Stimulated activated naive CD4-positive, alpha-beta T cell treated with Interleukin-2 at 50 U/mL for 16 hours (primary cell): Measurements from ENCODE around the gene CTLA4.
A peak's percentile ranks its signal among the peaks of the same experiment; 100 is the strongest.
"Not testable (repeated sequence)": the region's sequence is repeated elsewhere in the genome, so short reads cannot be mapped to it uniquely, and the experiment has no call there.

Source experiments
- DNase-seq: peaks from one replicate; lab custom pipeline; 2025; lab: John Stamatoyannopoulos, UW

The CTLA4 gene

DNA sequence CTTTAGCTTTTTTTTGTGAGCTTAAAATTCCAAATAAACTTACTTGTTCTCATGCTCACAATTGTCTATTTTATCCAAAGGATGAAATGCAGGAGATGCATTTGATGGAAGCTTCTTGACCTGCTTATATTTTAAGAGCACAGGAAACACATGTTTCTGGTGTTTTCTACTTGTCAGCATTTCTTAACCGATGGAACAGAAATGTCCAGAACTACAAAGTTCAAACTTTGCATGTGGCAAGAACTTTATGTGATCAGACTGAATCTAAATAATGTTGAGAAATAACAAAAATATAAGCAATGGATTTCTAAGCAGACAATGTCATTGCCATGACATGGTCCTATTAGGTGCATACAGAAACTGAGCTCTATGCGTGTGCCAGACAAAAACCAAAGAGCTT lies 9.9 kb upstream of the CTLA4 start:
- DNase-seq: no peak

DNA sequence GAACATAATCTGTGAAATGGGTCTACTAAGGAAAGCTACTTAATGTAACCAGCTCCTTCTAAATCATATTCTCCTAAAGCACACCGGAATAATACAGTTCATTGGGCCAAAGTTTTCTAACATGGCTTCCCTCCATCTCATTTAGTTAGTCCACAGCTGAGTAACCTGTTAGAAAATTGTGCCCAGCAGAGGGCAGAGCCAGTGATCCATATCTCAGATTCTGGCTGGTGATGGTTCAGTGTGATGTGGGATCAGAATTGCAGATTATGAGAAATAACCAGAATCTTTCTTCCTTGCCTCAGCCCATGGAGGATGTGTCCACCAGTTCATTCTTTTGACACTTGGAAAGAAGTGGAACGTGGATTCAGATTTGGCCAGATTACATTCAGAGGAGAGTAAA lies 9.4 kb upstream of the CTLA4 start:
- DNase-seq: no peak

GRCh38 chr2:203859030-203859789 lies 8.4 kb upstream of the CTLA4 start:
- no peak for DNase-seq

DNA sequence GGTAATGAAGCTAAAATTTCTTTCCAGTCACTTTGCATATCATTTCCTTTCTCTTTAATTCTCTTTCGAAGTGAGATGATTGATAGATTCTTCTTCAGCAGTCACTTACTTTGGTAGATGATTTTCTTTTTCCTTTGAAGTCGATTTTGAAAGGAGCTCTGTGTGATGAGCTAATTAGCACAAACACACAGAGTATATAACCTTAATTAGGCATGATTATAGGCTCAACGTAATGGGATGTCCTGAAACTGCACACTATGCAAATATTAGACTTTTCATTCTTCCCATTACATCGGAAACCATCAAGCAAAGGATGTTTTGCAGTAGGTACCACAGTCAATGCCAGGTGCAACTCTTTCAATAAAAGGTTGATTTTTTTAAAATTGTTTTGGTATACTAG lies 6.4 kb upstream of the CTLA4 start:
- DNase-seq: no peak

- no peak for DNase-seq
These were observed 6.0 kb upstream of the CTLA4 start for GRCh38 chr2:203861607-203862006.

GRCh38 chr2:203869223-203870042 lies 1.9 kb downstream of the CTLA4 start:
- DNase-seq: peak; percentile 45

DNA sequence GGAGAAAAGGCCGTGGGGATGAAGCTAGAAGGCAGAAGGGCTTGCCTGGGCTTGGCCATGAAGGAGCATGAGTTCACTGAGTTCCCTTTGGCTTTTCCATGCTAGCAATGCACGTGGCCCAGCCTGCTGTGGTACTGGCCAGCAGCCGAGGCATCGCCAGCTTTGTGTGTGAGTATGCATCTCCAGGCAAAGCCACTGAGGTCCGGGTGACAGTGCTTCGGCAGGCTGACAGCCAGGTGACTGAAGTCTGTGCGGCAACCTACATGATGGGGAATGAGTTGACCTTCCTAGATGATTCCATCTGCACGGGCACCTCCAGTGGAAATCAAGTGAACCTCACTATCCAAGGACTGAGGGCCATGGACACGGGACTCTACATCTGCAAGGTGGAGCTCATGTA lies 2.9 kb downstream of the CTLA4 start:
- DNase-seq: no peak

GRCh38 chr2:203870941-203871340 lies 3.4 kb downstream of the CTLA4 start:
- no peak for DNase-seq

- DNase-seq: peak; percentile 25
These were observed 3.9 kb downstream of the CTLA4 start for GRCh38 chr2:203871371-203871983.

DNA sequence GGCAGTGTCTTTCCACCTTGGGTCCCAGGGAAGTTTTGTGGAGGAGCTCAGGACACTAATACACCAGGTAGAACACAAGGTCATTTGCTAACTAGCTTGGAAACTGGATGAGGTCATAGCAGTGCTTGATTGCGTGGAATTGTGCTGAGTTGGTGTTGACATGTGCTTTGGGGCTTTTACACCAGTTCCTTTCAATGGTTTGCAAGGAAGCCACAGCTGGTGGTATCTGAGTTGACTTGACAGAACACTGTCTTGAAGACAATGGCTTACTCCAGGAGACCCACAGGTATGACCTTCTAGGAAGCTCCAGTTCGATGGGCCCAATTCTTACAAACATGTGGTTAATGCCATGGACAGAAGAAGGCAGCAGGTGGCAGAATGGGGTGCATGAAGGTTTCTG lies 5.9 kb downstream of the CTLA4 start:
- no peak for DNase-seq

DNA sequence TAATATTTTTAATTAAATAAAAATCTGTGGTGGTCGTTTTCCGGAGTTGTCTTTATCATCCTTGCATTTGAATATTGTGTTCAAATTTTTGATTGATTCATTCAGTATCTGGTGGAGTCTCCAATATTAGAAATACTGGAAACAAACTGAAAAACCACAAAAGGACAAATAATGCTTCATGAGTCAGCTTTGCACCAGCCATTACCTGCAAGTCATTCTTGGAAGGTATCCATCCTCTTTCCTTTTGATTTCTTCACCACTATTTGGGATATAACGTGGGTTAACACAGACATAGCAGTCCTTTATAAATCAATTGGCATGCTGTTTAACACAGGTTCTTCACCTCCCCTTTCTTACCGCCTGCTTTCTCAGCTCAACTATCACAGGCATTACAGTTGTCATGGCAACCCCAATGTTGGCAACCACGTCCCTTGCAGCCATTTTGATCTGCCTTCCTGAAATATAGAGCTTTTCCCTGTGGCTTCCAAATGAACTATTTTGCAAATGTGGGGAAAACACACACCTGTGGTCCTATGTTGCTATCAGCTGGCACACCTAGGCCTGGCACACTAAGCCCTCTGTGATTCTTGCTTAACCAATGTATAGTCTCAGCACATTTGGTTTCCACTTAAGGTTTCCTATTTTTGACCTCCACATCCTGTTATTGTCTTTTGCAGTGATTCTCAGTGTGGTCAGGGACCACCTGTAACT lies 6.5 kb downstream of the CTLA4 start:
- DNase-seq: no peak

DNA sequence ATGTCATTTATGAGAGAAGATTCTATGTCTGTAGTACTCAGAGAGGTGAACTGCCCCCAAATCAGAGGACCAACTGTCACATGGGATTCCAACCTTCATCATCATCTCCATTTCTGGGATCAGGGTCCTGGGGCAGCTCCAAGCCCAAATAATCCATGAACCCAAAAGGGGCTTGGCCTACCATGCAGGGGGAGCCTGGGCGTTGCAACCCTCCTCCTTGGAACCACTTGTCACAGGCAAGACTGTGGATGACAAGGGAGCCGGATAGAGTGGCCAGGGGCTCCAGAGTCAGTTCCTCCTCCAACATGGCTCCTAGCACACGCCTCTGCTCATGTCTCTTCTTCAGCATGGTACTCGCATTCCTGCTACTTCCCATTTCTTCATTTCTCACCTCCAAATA lies 7.9 kb downstream of the CTLA4 start:
- no peak for DNase-seq

DNA sequence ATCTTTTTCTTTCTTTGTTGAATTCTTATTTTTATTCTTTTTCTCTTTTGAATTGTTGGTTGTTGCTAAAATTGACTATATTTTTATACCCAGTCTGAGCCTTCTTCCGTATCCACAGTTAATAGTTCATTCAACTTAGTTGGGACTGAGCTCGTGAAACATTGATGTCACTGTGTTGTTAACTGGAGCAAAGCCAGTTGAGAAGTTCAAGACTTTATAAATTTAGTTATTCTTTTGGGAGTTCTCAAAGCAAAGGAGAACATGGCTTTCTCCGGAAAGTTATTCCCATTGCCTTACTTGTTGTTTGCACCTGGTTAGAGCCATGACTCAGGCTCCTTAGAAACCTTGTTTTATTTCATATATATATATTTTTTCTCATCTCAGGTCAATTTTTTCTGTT lies 8.8 kb downstream of the CTLA4 start:
- no peak for DNase-seq

GRCh38 chr2:203878063-203878462 lies 10.5 kb downstream of the CTLA4 start:
- no peak for DNase-seq

DNA sequence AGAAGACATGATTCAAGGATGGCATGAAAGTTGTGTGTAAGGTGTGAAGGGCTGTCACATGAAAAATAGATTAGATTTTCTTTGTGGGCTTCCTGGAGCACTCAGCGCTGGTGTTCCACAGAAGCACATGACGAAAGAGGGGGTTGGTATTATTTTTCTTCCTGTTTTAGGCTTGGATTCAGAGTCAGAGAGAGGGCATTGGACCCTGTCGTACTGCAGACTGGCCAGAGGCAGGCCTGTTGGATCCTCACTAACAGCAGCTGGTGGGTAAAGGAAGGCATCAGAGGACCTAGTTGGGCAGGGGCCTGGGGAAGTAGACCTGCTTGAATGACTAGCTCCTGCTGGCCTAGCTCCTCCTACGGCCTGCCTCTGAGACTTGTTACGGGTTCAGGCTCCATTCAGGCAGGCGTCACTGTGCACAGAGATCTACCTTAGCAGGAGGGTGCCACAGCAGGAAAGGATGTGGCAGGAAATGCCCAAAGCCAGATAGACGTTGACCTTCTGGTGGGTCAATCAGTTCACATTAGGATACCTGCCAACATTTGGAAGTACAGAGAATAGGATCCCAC lies 13.1 kb downstream of the CTLA4 start:
- no peak for DNase-seq

- DNase-seq: not testable (repeated sequence)
These were observed 13.6 kb downstream of the CTLA4 start for GRCh38 chr2:203881185-203881584.

DNA sequence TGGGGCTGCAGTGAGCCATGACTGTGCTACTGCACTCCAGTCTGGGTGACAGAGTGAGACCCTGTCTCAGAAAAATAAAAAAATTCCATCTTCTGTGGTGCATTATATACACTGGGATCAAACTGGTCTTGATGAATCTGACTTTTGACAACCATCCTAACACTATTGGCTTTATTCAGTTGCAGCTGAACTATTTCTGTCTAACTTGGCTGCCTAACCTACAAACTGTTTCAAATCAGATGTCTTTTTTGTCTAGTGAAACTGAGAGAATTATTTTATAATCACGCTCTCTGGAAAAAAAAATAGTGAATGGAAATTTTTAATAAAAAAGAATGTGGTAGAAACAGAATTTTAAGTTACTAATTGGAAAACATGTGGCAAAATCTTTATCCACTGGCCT lies 15.0 kb downstream of the CTLA4 start:
- no peak for DNase-seq

DNA sequence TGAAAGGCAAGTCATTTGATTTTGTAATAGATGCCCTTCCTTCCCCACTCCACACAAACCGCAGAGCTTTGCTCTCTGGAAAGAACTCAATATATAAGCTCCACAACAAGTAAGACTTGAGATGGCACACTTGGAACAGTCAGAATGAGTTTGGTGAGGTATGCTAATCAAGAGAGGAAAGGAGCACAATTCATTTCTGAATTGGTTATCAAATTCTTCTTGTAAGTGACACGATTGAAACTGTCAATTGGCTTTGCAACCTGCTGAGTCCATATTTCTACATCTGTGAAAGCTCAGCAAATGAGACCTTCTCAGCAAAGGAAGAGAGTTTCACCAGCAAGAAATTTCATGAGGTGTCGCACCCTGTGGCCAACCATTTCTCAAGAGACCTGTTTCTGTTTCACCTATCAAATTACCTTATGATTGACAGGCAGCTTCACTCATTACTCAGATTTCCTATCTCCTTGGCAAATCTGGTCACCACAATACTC lies 19.1 kb downstream of the CTLA4 start:
- DNase-seq: peak; percentile 40

DNA sequence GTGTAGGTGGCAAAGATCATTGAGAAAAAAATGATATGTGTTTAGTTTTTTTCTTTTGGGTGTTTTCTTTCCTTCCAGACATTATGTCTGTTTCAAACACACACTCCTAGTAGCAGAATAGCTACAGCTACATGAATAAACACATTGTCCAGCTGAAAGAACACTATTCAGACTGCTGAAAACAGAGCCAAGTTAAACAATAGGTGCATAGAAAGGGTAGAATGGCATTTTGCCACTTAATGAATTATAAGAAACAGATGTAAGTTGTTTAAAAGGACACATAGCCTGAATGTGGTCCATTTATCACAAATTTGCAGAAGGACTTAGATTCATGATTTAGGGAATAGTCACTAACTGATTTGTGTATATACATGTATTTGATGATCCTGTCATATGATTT lies 20.1 kb downstream of the CTLA4 start:
- DNase-seq: no peak

DNA sequence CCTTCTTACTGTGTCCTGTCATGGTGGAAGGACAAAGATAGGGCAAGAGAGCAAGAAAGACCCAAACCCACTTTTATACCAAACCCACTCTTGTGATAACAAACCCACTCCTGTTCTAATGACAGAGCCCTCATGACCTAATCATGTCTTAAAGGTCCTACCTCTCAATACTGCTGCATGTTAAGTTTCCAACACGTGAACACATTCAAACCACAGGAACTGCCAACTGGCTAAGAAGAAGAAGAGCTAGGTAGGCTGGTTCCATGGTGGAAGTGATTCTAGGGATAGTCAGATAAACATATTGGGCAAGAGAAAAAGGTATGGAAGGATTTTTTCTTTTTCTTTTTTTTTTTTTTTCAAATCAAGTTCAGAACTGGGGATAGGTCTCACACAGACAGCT lies 22.0 kb downstream of the CTLA4 start:
- no peak for DNase-seq

GRCh38 chr2:203889944-203890343 lies 22.4 kb downstream of the CTLA4 start:
- no peak for DNase-seq

DNA sequence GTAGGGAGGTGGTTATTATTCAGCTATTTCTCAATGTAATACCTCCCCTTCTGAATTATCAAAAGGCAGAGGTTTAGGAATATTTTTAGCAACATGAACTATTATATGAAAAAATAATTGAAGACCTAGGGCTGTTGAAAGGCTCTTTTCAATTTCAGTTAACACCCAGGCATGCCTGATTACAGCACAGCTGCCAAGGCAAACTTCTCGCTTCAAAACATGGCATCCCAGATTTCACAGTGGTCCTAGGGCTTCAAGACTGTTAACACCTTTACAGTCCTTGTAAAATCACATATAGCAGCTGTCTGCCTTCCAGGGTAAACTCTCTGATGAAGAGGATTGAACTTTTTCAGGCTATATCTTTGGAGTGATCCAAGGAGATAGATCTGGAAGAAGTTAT lies 23.2 kb downstream of the CTLA4 start:
- no peak for DNase-seq
